Esophagus squamous epithelium (tissue), 5 donors: Measurements from ENCODE around the gene DOCK1. TPM values are rescaled to one million over a fixed set of nuclear protein-coding genes. Genes with fewer than 3 reads are reported as not detected.

Experiments used
- DNase-seq: peaks from one replicate; lab custom pipeline; 2025; lab: John Stamatoyannopoulos, UW
- H3K27ac ChIP-seq, 4 donors: fragments of 200-600 bp; sonication (generic); one replicate each; pipeline ENCODE4 v1.5.1; 2016 to 2019; ENCODE audit warnings: mild to moderate bottlenecking in 1 of 4
- H3K27me3 ChIP-seq, 4 donors: fragments of 200-600 bp; sonication (generic); 1 replicate in 3 of 4; 2 replicates in 1 of 4; pipeline versions ENCODE4 v1.5.1 to v1.6.0; 2017 to 2021; ENCODE audit warnings: antibody characterized with exemption in 1 of 4
- H3K36me3 ChIP-seq, 3 donors: fragments of 200-600 bp; sonication (generic); one replicate each; pipeline ENCODE4 v1.5.1; 2016 to 2019
- H3K4me1 ChIP-seq, 3 donors: fragments of 200-600 bp; sonication (generic); one replicate each; pipeline ENCODE4 v1.5.1; 2017 to 2019
- H3K4me3 ChIP-seq, 4 donors: fragments of 200-600 bp; sonication (generic); 1 replicate in 3 of 4; 2 replicates in 1 of 4; pipeline ENCODE4 v1.5.1; 2016 to 2019; ENCODE audit warnings: mild to moderate bottlenecking in 2 of 4, moderate library complexity in 1 of 4
- H3K9me3 ChIP-seq, 3 donors: fragments of 200-600 bp; sonication (generic); one replicate each; pipeline ENCODE4 v1.5.1; 2016 to 2019
- CTCF ChIP-seq, 6 experiments: fragments of 450-650 bp in 4 of 6; fragments of 200-600 bp in 2 of 6; sonication (generic) in 2 of 6; IDR thresholded peaks; one replicate each; pipeline ENCODE4 v1.5.1; 2016 to 2019; ENCODE audit warnings: antibody characterized with exemption in 6 of 6, mild to moderate bottlenecking in 4 of 6, moderate library complexity in 4 of 6
- POLR2A ChIP-seq, 4 donors: fragments of 450-650 bp; IDR thresholded peaks; one replicate each; pipeline ENCODE4 v1.6.1; 2017; ENCODE audit warnings: antibody characterized with exemption in 4 of 4, mild to moderate bottlenecking in 4 of 4, moderate library complexity in 3 of 4
- WGBS, 2 donors: methylation state at CpG; one replicate each; pipeline ENCODE4 v1.1.5; 2018; 5-methylcytosine and 5-hydroxymethylcytosine counted together
- intact Hi-C: fragments of 100-400 bp; cut with DNase I; formaldehyde crosslinking; loops from one replicate; pipeline ENCODE4 v1.15.0; 2022
- total RNA-seq, 4 donors: library from RNA; depleted of rRNA; stranded (reverse); fragments of >200 nt; gene quantifications; one replicate each; pipeline ENCODE4 v1.1.0, GENCODE V29; 2016
- donor health status: DM: yes; HTN: yes; CAD: no.

The DOCK1 gene
- total RNA-seq, 4 donors from 2014 or later, result 31.8 to 83.4 (median 49.8) TPM

- H3K27me3 ChIP-seq, result no peaks in the 10 kb centered on the region
- no peak for DNase-seq
- H3K4me1 ChIP-seq, result no peaks in the 10 kb centered on the region
- H3K36me3 ChIP-seq, result peaks cover 0 to 6% (median 0%) of the 10 kb centered on the region in 3 donors
- no peak for TF ChIP-seq POLR2A (IDR thresholded peaks at IDR 0.05)
- TF ChIP-seq CTCF (IDR thresholded peaks at IDR 0.05), result no peak
- intact Hi-C loops, result no loop called here
- H3K27ac ChIP-seq, result no peak overlapping the region
- no peak overlapping the region for H3K4me3 ChIP-seq
- no peaks in the 10 kb centered on the region for H3K9me3 ChIP-seq
- WGBS, 2 donors, result 34 to 37% methylated on average over 2 of the region's 2 CpGs
These were observed 252.4 kb downstream of the DOCK1 start for GRCh38 chr10:127157506-127158200.

GRCh38 chr10:127158662-127159061 is 253.4 kb downstream of the DOCK1 start:
- Histone ChIP-seq H3K27me3 (no peaks in the 10 kb centered on the region), H3K4me3 (no peak overlapping the region), H3K9me3 (no peaks in the 10 kb centered on the region), H3K36me3 (peaks cover 0 to 6% (median 0%) of the 10 kb centered on the region in 3 donors), H3K4me1 (peaks cover 0 to 9% (median 0%) of the 10 kb centered on the region in 3 donors), H3K27ac (no peak overlapping the region)
- no peak for DNase-seq
- intact Hi-C loops, result no loop called here
- no peak for TF ChIP-seq POLR2A (IDR thresholded peaks at IDR 0.05)
- TF ChIP-seq CTCF (IDR thresholded peaks at IDR 0.05), result no peak
- 88 to 98% methylated on average over 2 of the region's 2 CpGs for WGBS, 2 donors

GRCh38 chr10:127159648-127160245 is 254.5 kb downstream of the DOCK1 start:
- Histone ChIP-seq H3K9me3 (no peaks in the 10 kb centered on the region), H3K27ac (no peak overlapping the region), H3K27me3 (no peaks in the 10 kb centered on the region), H3K4me3 (no peak overlapping the region), H3K4me1 (peaks cover 0 to 11% (median 0%) of the 10 kb centered on the region in 3 donors), H3K36me3 (peaks cover 0 to 6% (median 0%) of the 10 kb centered on the region in 3 donors)
- intact Hi-C loops, result no loop called here
- DNase-seq, result no peak
- no peak for TF ChIP-seq POLR2A (IDR thresholded peaks at IDR 0.05)
- TF ChIP-seq CTCF (IDR thresholded peaks at IDR 0.05), result no peak
- 88 to 96% methylated on average over 6 to 13 of the region's 13 CpGs for WGBS, 2 donors

- H3K27me3 ChIP-seq, result no peaks in the 10 kb centered on the region
- peaks cover 0 to 11% (median 0%) of the 10 kb centered on the region in 3 donors for H3K4me1 ChIP-seq
- no peak for TF ChIP-seq POLR2A (IDR thresholded peaks at IDR 0.05)
- TF ChIP-seq CTCF (IDR thresholded peaks at IDR 0.05), result no peak
- H3K9me3 ChIP-seq, result no peaks in the 10 kb centered on the region
- no peak overlapping the region for H3K27ac ChIP-seq
- WGBS, 2 donors, result 90 to 91% methylated on average over 4 to 5 of the region's 5 CpGs
- peaks cover 0 to 6% (median 0%) of the 10 kb centered on the region in 3 donors for H3K36me3 ChIP-seq
- H3K4me3 ChIP-seq, result no peak overlapping the region
- intact Hi-C loops, result no loop called here
- no peak for DNase-seq
These were observed 256.3 kb downstream of the DOCK1 start for GRCh38 chr10:127161482-127161881.

- no peaks in the 10 kb centered on the region for H3K9me3 ChIP-seq
- H3K27me3 ChIP-seq, result no peaks in the 10 kb centered on the region
- no peak overlapping the region for H3K27ac ChIP-seq
- 94 to 99% methylated on average over 6 of the region's 6 CpGs for WGBS, 2 donors
- peaks cover 0 to 6% (median 0%) of the 10 kb centered on the region in 3 donors for H3K36me3 ChIP-seq
- H3K4me3 ChIP-seq, result no peak overlapping the region
- peaks cover 0 to 11% (median 0%) of the 10 kb centered on the region in 3 donors for H3K4me1 ChIP-seq
- DNase-seq, result no peak
- intact Hi-C loops, result no loop called here
- no peak for TF ChIP-seq POLR2A (IDR thresholded peaks at IDR 0.05)
- TF ChIP-seq CTCF (IDR thresholded peaks at IDR 0.05), result no peak
These were observed 257.6 kb downstream of the DOCK1 start for GRCh38 chr10:127162841-127163240.
